Tibial nerve (tissue), 4 donors: ENCODE results near the gene C5orf58. TPM values are rescaled to one million over a fixed set of nuclear protein-coding genes. Genes with fewer than 3 reads are reported as not detected.

Experiments
- DNase-seq, 2 donors: peaks; one replicate each; pipeline ENCODE4 v3.0.0-alpha.2; 2019; ENCODE audit warnings: low spot score in 2 of 2
- H3K27ac ChIP-seq, 4 donors: fragments of 200-600 bp; sonication (generic) in 3 of 4; one replicate each; pipeline ENCODE4 v1.5.1; 2017 to 2019; ENCODE audit warnings: mild to moderate bottlenecking in 1 of 4
- H3K27me3 ChIP-seq, 2 donors: fragments of 200-600 bp; sonication (generic) in 1 of 2; one replicate each; pipeline versions ENCODE4 v1.5.1 to v1.6.0; 2017 to 2019
- H3K36me3 ChIP-seq, 3 donors: fragments of 200-600 bp; sonication (generic); one replicate each; pipeline ENCODE4 v1.5.1; 2018 to 2019
- H3K4me1 ChIP-seq, 4 donors: fragments of 200-600 bp; sonication (generic) in 3 of 4; one replicate each; pipeline ENCODE4 v1.5.1; 2017 to 2019
- H3K4me3 ChIP-seq, 4 donors: fragments of 200-600 bp; sonication (generic) in 3 of 4; one replicate each; pipeline ENCODE4 v1.5.1; 2017 to 2019; ENCODE audit warnings: mild to moderate bottlenecking in 1 of 4, moderate library complexity in 1 of 4
- H3K9me3 ChIP-seq, 4 donors: fragments of 200-600 bp; sonication (generic) in 3 of 4; one replicate each; pipeline ENCODE4 v1.5.1; 2017 to 2019
- CTCF ChIP-seq, 5 experiments: fragments of 200-600 bp in 3 of 5; fragments of 450-650 bp in 2 of 5; sonication (generic) in 3 of 5; IDR thresholded peaks; one replicate each; pipeline ENCODE4 v1.5.1; 2016 to 2019; ENCODE audit warnings: antibody characterized with exemption in 5 of 5, mild to moderate bottlenecking in 3 of 5, moderate library complexity in 2 of 5
- EP300 ChIP-seq, 2 donors: sonication (generic); formaldehyde crosslinking; IDR thresholded peaks; one replicate each; pipeline ENCODE4 v1.6.1; 2017; ENCODE audit warnings: antibody characterized with exemption in 2 of 2, mild to moderate bottlenecking in 1 of 2
- POLR2A ChIP-seq, 2 donors: fragments of 450-650 bp; IDR thresholded peaks; one replicate each; pipeline ENCODE4 v1.6.1; 2017; ENCODE audit warnings: antibody characterized with exemption in 2 of 2, mild to moderate bottlenecking in 2 of 2, moderate library complexity in 2 of 2
- WGBS, 2 donors: methylation state at CpG; one replicate each; pipeline ENCODE4 v1.1.5; 2018; 5-methylcytosine and 5-hydroxymethylcytosine counted together
- total RNA-seq, 4 donors: library from RNA; depleted of rRNA; stranded (reverse); fragments of >200 nt; gene quantifications; one replicate each; pipeline ENCODE4 v1.1.0, GENCODE V29; 2016

Gene C5orf58
- total RNA-seq, 4 donors from 2014 or later = 1.5 TPM; not detected in 3

DNA sequence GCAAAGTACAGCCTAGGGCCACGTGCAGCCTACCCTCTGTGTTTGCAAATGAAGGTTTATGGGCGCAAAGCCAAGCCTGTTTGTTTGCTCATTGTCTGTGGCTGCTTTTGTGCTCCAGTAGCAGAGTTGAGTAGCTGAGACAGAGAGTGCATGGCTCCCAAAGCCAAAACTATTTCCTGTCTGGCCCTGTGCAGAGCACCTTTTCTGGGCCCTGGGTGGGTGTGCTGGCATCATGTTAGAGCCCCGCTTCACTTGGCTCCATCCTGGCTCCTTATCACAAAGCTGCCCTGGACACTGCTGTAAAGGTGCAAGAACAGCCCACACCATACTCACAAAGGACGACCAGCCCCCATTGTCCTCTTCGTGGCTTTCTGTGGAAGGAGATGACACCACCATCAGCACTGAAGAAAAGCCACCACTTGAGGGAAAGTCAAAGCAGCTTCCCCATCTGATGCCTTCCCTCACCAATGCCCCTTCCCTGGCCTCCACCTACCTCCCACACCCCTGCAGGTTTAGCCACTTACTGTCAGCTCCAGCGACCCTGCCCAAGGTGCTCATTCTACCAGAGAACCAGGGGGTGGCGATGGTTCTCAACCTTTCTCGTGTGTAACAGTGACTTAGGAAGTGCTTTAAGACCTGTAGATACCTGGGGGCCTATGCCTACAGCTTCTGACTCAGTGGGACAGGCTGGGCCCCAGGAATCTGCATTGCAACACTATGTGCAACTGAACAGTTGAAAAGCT, 41.4 kb downstream of the C5orf58 start:
- Histone ChIP-seq H3K27me3 (no peaks in the 10 kb centered on the region), H3K27ac (no peak overlapping the region), H3K9me3 (no peaks in the 10 kb centered on the region), H3K4me3 (no peak overlapping the region), H3K4me1 (peaks cover 0 to 25% (median 7%) of the 10 kb centered on the region in 4 donors), H3K36me3 (no peaks in the 10 kb centered on the region)
- no peak for DNase-seq
- TF ChIP-seq POLR2A (IDR thresholded peaks at IDR 0.05) = no peak
- TF ChIP-seq CTCF (IDR thresholded peaks at IDR 0.05) = no peak
- 73 to 74% methylated on average over 8 of the region's 8 CpGs for WGBS, 2 donors

GRCh38 chr5:170275376-170275994, 42.7 kb downstream of the C5orf58 start:
- 83 to 85% methylated on average over 8 of the region's 8 CpGs for WGBS, 2 donors
- H3K27me3 ChIP-seq = no peaks in the 10 kb centered on the region
- no peaks in the 10 kb centered on the region for H3K36me3 ChIP-seq
- H3K27ac ChIP-seq = peak overlapping the region in 1 of 4 donors; percentile 1
- TF ChIP-seq EP300 (IDR thresholded peaks at IDR 0.05) (no peak), CTCF (IDR thresholded peaks at IDR 0.05) (no peak), POLR2A (IDR thresholded peaks at IDR 0.05) (no peak)
- H3K9me3 ChIP-seq = no peaks in the 10 kb centered on the region
- DNase-seq = no peak
- no peak overlapping the region for H3K4me3 ChIP-seq
- peaks cover 0 to 33% (median 17%) of the 10 kb centered on the region in 4 donors for H3K4me1 ChIP-seq

DNA sequence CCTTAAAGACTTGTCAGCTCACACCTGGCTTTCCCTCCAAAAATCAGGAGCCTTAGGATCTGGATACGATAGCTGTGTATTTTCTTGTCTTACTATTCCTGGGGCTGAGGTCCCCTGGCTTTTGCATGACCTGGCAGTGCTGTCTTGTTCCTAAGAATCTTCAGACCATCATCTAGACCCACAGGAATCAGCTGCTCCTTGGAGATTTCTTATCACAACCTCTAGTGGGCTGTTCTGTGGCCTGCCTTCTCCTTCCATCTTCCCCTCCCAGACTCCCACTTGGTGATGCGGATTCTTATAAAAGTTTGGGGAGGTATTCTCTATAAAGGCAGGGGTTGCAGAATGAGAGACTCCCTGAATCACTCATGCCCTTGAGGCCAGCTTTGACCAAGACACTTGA, 43.4 kb downstream of the C5orf58 start:
- no peaks in the 10 kb centered on the region for H3K9me3 ChIP-seq
- no peaks in the 10 kb centered on the region for H3K27me3 ChIP-seq
- 85 to 92% methylated on average over 2 of the region's 2 CpGs for WGBS, 2 donors
- peak overlapping the region in 1 of 4 donors; percentile 40 for H3K27ac ChIP-seq
- TF ChIP-seq EP300 (IDR thresholded peaks at IDR 0.05) (no peak), CTCF (IDR thresholded peaks at IDR 0.05) (no peak), POLR2A (IDR thresholded peaks at IDR 0.05) (no peak)
- no peak overlapping the region for H3K4me3 ChIP-seq
- peaks cover 0 to 39% (median 18%) of the 10 kb centered on the region in 4 donors for H3K4me1 ChIP-seq
- no peaks in the 10 kb centered on the region for H3K36me3 ChIP-seq
- no peak for DNase-seq

- 43 to 66% methylated on average over 6 of the region's 6 CpGs for WGBS, 2 donors
- no peaks in the 10 kb centered on the region for H3K36me3 ChIP-seq
- H3K27me3 ChIP-seq = no peaks in the 10 kb centered on the region
- TF ChIP-seq POLR2A (IDR thresholded peaks at IDR 0.05) = no peak
- no peak for TF ChIP-seq EP300 (IDR thresholded peaks at IDR 0.05)
- no peak for TF ChIP-seq CTCF (IDR thresholded peaks at IDR 0.05)
- H3K9me3 ChIP-seq = no peaks in the 10 kb centered on the region
- no peak overlapping the region for H3K4me3 ChIP-seq
- no peak for DNase-seq
- H3K4me1 ChIP-seq = peaks cover 0 to 35% (median 18%) of the 10 kb centered on the region in 4 donors
- H3K27ac ChIP-seq = no peak overlapping the region
Measured at GRCh38 chr5:170277867-170278281, 45.1 kb downstream of the C5orf58 start.
